Neuronal stem cell (in vitro differentiated cells): ENCODE data around the gene SLC11A1.

Source experiments
- DNase-seq: peaks from one replicate; pipeline ENCODE4 v3.0.0-alpha.2; 2013; ENCODE audit warnings: low spot score
- H2AFZ ChIP-seq: one replicate; pipeline ENCODE4 v1.6.1; 2013; ENCODE audit warnings: mild to moderate bottlenecking, low read length, inconsistent platforms
- H2AK5ac ChIP-seq: 2 replicates; pipeline ENCODE4 v1.6.1; 2013; ENCODE audit warnings: low read depth, mild to moderate bottlenecking, inconsistent platforms, low read length, moderate library complexity, mixed read lengths
- H2BK120ac ChIP-seq: 2 replicates; pipeline ENCODE4 v1.6.1; 2013; ENCODE audit warnings: low read depth, mild to moderate bottlenecking, inconsistent platforms, low read length, moderate library complexity, mixed read lengths
- H2BK12ac ChIP-seq: one replicate; pipeline ENCODE4 v1.6.1; 2013; ENCODE audit warnings: low read length, inconsistent platforms
- H2BK15ac ChIP-seq: 2 replicates; pipeline ENCODE4 v1.6.1; 2013; ENCODE audit warnings: mild to moderate bottlenecking, low read length, inconsistent platforms, mixed read lengths
- H2BK5ac ChIP-seq: one replicate; pipeline ENCODE4 v1.6.1; 2013; ENCODE audit warnings: inconsistent platforms, mild to moderate bottlenecking, low read length, moderate library complexity
- H3K14ac ChIP-seq: one replicate; pipeline ENCODE4 v1.6.1; 2013; ENCODE audit warnings: low read length, inconsistent platforms
- H3K18ac ChIP-seq: 2 replicates; pipeline ENCODE4 v1.6.1; 2013; ENCODE audit warnings: low read length, inconsistent platforms
- H3K23ac ChIP-seq: 2 replicates; pipeline ENCODE4 v1.6.1; 2013; ENCODE audit warnings: low read depth, mild to moderate bottlenecking, mixed read lengths, low read length, inconsistent platforms; ENCODE audit not compliant: poor library complexity
- H3K27ac ChIP-seq: replicated peaks from 3 replicates; pipeline ENCODE4 v1.5.1; 2013; ENCODE audit warnings: low read length, inconsistent platforms
- H3K27me3 ChIP-seq, 3 experiments: 2 replicates each; pipeline ENCODE4 v1.6.1; 2013; ENCODE audit warnings: low read length in 3 of 3, mild to moderate bottlenecking in 2 of 3, inconsistent platforms in 1 of 3, low read depth in 1 of 3, mixed read lengths in 1 of 3, moderate library complexity in 1 of 3; ENCODE audit not compliant: control insufficient read depth in 3 of 3, insufficient read depth in 3 of 3
- H3K36me3 ChIP-seq, 2 donors: replicated peaks in 1 of 2; 2 replicates each; pipeline ENCODE4 v1.6.1; 2013; ENCODE audit warnings: low read length in 2 of 2; ENCODE audit not compliant: control insufficient read depth in 2 of 2, insufficient read depth in 2 of 2
- H3K4ac ChIP-seq: 2 replicates; pipeline ENCODE4 v1.6.1; 2013; ENCODE audit warnings: inconsistent platforms, mild to moderate bottlenecking, low read length, moderate library complexity
- H3K4me1 ChIP-seq, 2 donors: 1 replicate in 1 of 2; 2 replicates in 1 of 2; pipeline ENCODE4 v1.6.1; 2013; ENCODE audit warnings: low read length in 2 of 2, low read depth in 1 of 2; ENCODE audit not compliant: control insufficient read depth in 2 of 2, insufficient read depth in 1 of 2
- H3K4me2 ChIP-seq: one replicate; pipeline ENCODE4 v1.6.1; 2013; ENCODE audit warnings: mild to moderate bottlenecking, low read length, inconsistent platforms; ENCODE audit not compliant: insufficient read depth, poor library complexity, severe bottlenecking
- H3K4me3 ChIP-seq, 2 donors: 2 replicates each; pipeline ENCODE4 v1.5.1; 2013; ENCODE audit warnings: low read length in 2 of 2, mild to moderate bottlenecking in 2 of 2, inconsistent platforms in 1 of 2, moderate library complexity in 1 of 2
- H3K79me1 ChIP-seq: one replicate; pipeline ENCODE4 v1.6.1; 2013; ENCODE audit warnings: low read depth, mild to moderate bottlenecking, inconsistent platforms, low read length, moderate library complexity
- H3K9ac ChIP-seq: one replicate; pipeline ENCODE4 v1.6.1; 2013; ENCODE audit warnings: mild to moderate bottlenecking, low read depth, low read length, inconsistent platforms; ENCODE audit not compliant: poor library complexity
- H3K9me3 ChIP-seq, 2 donors: replicated peaks in 1 of 2; 2 replicates each; pipeline versions ENCODE3 to v1.6.1; 2013; ENCODE audit warnings: low read length in 2 of 2, mild to moderate bottlenecking in 2 of 2, inconsistent platforms in 1 of 2, low read depth in 1 of 2, mixed read lengths in 1 of 2, moderate library complexity in 1 of 2; ENCODE audit not compliant: control insufficient read depth in 2 of 2, insufficient read depth in 1 of 2
- H4K8ac ChIP-seq: one replicate; pipeline ENCODE4 v1.6.1; 2013; ENCODE audit warnings: low read depth, mild to moderate bottlenecking, inconsistent platforms, low read length, moderate library complexity
- H4K91ac ChIP-seq: one replicate; pipeline ENCODE4 v1.6.1; 2013; ENCODE audit warnings: low read length, low read depth, mild to moderate bottlenecking, inconsistent platforms; ENCODE audit not compliant: poor library complexity
- WGBS, 2 donors: extraction: QIAGEN DNeasy Blood & Tissue Kit; methylation state at CpG; one replicate each; pipeline ENCODE4 v1.1.7; 2013; ENCODE audit warnings: missing lambda C conversion rate in 2 of 2, mixed read lengths in 1 of 2; ENCODE audit not compliant: insufficient read length in 2 of 2, insufficient replicate concordance in 1 of 2; ENCODE audit errors: extremely low coverage in 2 of 2; 5-methylcytosine and 5-hydroxymethylcytosine counted together

Gene SLC11A1

DNA sequence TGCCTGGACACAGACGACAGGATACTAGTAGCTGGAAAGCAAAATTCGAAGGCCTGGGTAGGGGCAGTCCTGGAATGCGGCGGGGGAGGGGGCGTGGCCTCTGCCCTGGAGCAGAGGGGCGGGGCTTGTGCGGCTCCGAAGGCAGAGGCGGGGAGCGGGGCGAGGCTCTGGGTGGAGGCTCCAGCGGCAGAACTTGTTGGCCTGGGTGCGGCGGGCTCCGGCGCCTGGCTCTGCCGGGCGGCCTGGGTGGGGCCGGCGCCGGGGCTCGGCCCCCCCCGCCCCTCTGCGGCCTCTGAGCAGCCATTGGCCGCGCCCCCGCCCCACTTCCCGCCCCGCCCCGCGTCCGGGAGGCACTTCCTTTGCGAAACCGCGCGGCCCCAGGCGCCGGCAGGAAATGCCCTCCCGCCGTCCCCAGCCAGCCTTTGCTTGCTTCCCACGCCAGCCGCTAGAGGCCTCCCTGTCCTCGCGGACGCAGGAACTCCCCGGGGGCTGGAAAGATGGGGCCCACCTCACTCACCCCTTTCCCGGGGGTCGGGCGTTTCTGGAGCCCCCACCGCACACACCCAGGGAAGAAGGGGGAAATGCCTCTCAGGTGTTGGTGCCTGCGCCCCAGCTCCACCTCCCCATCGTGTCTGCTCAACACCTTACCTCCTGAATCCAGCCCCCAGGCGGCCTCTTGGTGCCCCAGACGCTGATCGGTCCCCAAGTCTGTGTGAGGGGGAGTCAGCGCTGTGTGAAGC lies 24.3 kb downstream of the SLC11A1 start:
- Histone ChIP-seq H3K9me3 (no peaks in the 10 kb centered on the region), H3K79me1 (peaks cover 3% of the 10 kb centered on the region), H3K27me3 (no peaks in the 10 kb centered on the region), H2BK15ac (peak overlapping the region; percentile 7), H3K27ac (peak overlapping the region; percentile 89), H2BK12ac (no peak overlapping the region), H3K36me3 (peaks cover 21 to 40% of the 10 kb centered on the region in 2 donors), H4K91ac (no peak overlapping the region), H3K4me1 (peaks cover 13 to 18% of the 10 kb centered on the region in 2 donors), H2BK120ac (no peak overlapping the region), H3K9ac (peak overlapping the region; percentile 90), H3K4me2 (peak overlapping the region; percentile 95), H2AFZ (peak overlapping the region; percentile 93), H3K4me3 (peak overlapping the region; percentile 56 to 80), H2AK5ac (peak overlapping the region; percentile 10), H4K8ac (no peak overlapping the region), H2BK5ac (peak overlapping the region; percentile 87), H3K18ac (peak overlapping the region; percentile 96), H3K4ac (no peak overlapping the region), H3K14ac (peak overlapping the region; percentile 99), H3K23ac (peak overlapping the region; percentile 87)
- no CpG with 5 or more reads among the region's 56 CpGs for WGBS, 2 donors
- peak; percentile 92 for DNase-seq

DNA sequence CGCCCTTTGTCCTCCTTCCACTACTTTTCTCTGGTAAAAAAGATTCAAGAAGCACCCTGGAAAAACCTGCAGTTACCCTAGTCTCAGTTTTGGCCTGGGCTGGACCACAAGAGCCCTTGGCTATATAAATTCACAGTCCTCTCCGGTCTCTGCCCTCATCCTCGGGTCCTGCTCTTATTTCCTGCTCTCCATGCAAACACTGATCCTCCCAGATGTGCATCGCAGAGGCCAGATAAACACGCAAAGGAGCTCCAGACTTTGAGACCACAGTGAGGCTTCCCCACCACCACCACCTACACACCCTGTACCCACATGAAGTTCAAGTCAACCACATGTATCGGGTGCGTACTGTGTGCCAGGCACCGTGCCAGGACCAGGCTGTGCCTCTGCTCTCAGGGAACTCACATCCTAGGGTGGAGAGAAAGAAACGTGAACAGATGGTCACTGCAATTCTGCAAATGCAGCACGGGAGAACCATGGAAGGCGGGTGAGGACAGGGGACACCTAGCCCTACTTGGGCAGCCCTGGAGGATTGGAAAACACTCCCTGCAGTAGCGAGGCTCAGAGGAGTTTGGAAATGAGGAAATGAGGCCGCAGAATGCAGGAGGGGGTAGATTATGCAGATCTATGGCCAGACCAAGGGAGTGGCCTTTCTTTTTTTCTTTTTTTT lies 25.0 kb downstream of the SLC11A1 start:
- peak overlapping the region; percentile 7 for H2BK15ac ChIP-seq

GRCh38 chr2:218407717-218408116 lies 25.6 kb downstream of the SLC11A1 start:
- H3K9me3 ChIP-seq: no peaks in the 10 kb centered on the region
- H2AK5ac ChIP-seq: no peak overlapping the region
- H3K36me3 ChIP-seq: peaks cover 13 to 26% of the 10 kb centered on the region in 2 donors
- no peak overlapping the region for H2BK5ac ChIP-seq
- no peak overlapping the region for H3K4ac ChIP-seq
- peaks cover 13 to 18% of the 10 kb centered on the region in 2 donors for H3K4me1 ChIP-seq
- H4K91ac ChIP-seq: no peak overlapping the region
- no peaks in the 10 kb centered on the region for H3K27me3 ChIP-seq
- no peak overlapping the region for H2BK12ac ChIP-seq
- no peak overlapping the region for H3K4me2 ChIP-seq
- no peak overlapping the region for H2BK15ac ChIP-seq
- no peak overlapping the region for H3K23ac ChIP-seq
- no peak overlapping the region for H3K4me3 ChIP-seq
- WGBS, 2 donors: no CpG with 5 or more reads among the region's 8 CpGs
- no peak overlapping the region for H2BK120ac ChIP-seq
- peak overlapping the region; percentile 33 for H2AFZ ChIP-seq
- no peak for DNase-seq
- H3K27ac ChIP-seq: no peak overlapping the region
- no peaks in the 10 kb centered on the region for H3K79me1 ChIP-seq
- no peak overlapping the region for H4K8ac ChIP-seq
- H3K18ac ChIP-seq: no peak overlapping the region
- no peak overlapping the region for H3K14ac ChIP-seq
- no peak overlapping the region for H3K9ac ChIP-seq

More for the DNA sequence above, 25.0 kb downstream of the SLC11A1 start:
- H2BK5ac ChIP-seq: no peak overlapping the region
- H3K4me2 ChIP-seq: peak overlapping the region; percentile 95
- no peak overlapping the region for H2BK120ac ChIP-seq
- peak overlapping the region; percentile 56 to 80 for H3K4me3 ChIP-seq
- H4K8ac ChIP-seq: no peak overlapping the region
- peaks cover 13 to 18% of the 10 kb centered on the region in 2 donors for H3K4me1 ChIP-seq
- no peak for DNase-seq
- H3K9me3 ChIP-seq: no peaks in the 10 kb centered on the region
- H2BK12ac ChIP-seq: peak overlapping the region; percentile 34
- peaks cover 2% of the 10 kb centered on the region for H3K79me1 ChIP-seq
- H4K91ac ChIP-seq: peak overlapping the region; percentile 39
- peak overlapping the region; percentile 86 for H3K27ac ChIP-seq
- H3K14ac ChIP-seq: peak overlapping the region; percentile 17
- H2AK5ac ChIP-seq: peak overlapping the region; percentile 2
- peak overlapping the region; percentile 71 for H3K9ac ChIP-seq
- no peak overlapping the region for H3K4ac ChIP-seq
- peak overlapping the region; percentile 93 for H2AFZ ChIP-seq
- H3K27me3 ChIP-seq: no peaks in the 10 kb centered on the region
- H3K18ac ChIP-seq: peak overlapping the region; percentile 96
- H3K36me3 ChIP-seq: peaks cover 16 to 33% of the 10 kb centered on the region in 2 donors
- WGBS, 2 donors: no CpG with 5 or more reads among the region's 13 CpGs
- H3K23ac ChIP-seq: no peak overlapping the region

GRCh38 chr2:218418321-218418716 lies 36.2 kb downstream of the SLC11A1 start:
- H2BK120ac ChIP-seq: no peak overlapping the region
- no peaks in the 10 kb centered on the region for H3K9me3 ChIP-seq
- no peak overlapping the region for H4K8ac ChIP-seq
- no peak overlapping the region for H3K4ac ChIP-seq
- no peak overlapping the region for H2BK12ac ChIP-seq
- H2BK5ac ChIP-seq: no peak overlapping the region
- no peak overlapping the region for H4K91ac ChIP-seq
- peaks cover 0 to 11% of the 10 kb centered on the region in 2 donors for H3K4me1 ChIP-seq
- peak overlapping the region; percentile 44 for H3K9ac ChIP-seq
- no peak overlapping the region for H2AK5ac ChIP-seq
- H3K27me3 ChIP-seq: peaks cover 0 to 5% (median 0%) of the 10 kb centered on the region in 3 experiments
- H2BK15ac ChIP-seq: no peak overlapping the region
- H3K79me1 ChIP-seq: peaks cover 3% of the 10 kb centered on the region
- no peak overlapping the region for H3K27ac ChIP-seq
- peaks cover 0 to 2% of the 10 kb centered on the region in 2 donors for H3K36me3 ChIP-seq
- H3K4me2 ChIP-seq: no peak overlapping the region
- no peak overlapping the region for H2AFZ ChIP-seq
- no peak overlapping the region for H3K18ac ChIP-seq
- DNase-seq: no peak
- no peak overlapping the region for H3K4me3 ChIP-seq
- WGBS, 2 donors: no CpG with 5 or more reads among the region's 5 CpGs
- no peak overlapping the region for H3K23ac ChIP-seq
- no peak overlapping the region for H3K14ac ChIP-seq
